Smooth muscle cell of the umbilical artery (primary cell): ENCODE results near the gene LENG9. TPM values are rescaled to one million over a fixed set of nuclear protein-coding genes. Genes with fewer than 3 reads are reported as not detected.

ENCODE experiments used
- total RNA-seq: library from RNA; depleted of rRNA; stranded (reverse); fragments of >200 nt; gene quantifications from 2 replicates; pipeline ENCODE4 v1.2.3, GENCODE V29; 2014

The LENG9 gene
- 7.3 and 9.8 TPM in 2 replicates for total RNA-seq

GRCh38 chr19:54463531-54464043 lies at the start of gene LENG9:
LENG9 (minus strand) TSS chr19:54463778; CDS start chr19:54463526, 252 bp downstream.

GRCh38 chr19:54502518-54503048 lies 39.0 kb upstream of the LENG9 start, which contains the start of gene LAIR2:
LAIR2 (plus strand) TSS chr19:54502831; CDS start chr19:54502919, 88 bp downstream.

GRCh38 chr19:54473071-54473891 lies 9.7 kb upstream of the LENG9 start, which contains the start of gene CDC42EP5:
CDC42EP5 (minus strand) TSS chr19:54473296; CDS start chr19:54465547, 7,749 bp downstream.

GRCh38 chr19:54448774-54449700 lies 14.5 kb downstream of the LENG9 start, which contains the start of gene LENG8:
LENG8 (plus strand) TSS chr19:54449199; CDS start chr19:54451345, 2,146 bp downstream.

GRCh38 chr19:54415208-54415900 lies 48.2 kb downstream of the LENG9 start, which contains the start of gene TTYH1:
TTYH1 (plus strand) TSS chr19:54415464; CDS start chr19:54415553, 89 bp downstream.

Other genes with a start within 250 kb of the LENG9 start
- not detected in 2 replicates for gene LILRB3, start 240.8 kb downstream of the LENG9 start, total RNA-seq
- gene LILRA6, start 221.0 kb downstream of the LENG9 start, total RNA-seq, result not detected in 2 replicates
- not detected in 2 replicates for gene LILRB5, start 206.5 kb downstream of the LENG9 start, total RNA-seq
- not detected in 2 replicates for gene LILRB2, start 182.7 kb downstream of the LENG9 start, total RNA-seq
- not detected in 2 replicates for gene LILRA5, start 150.6 kb downstream of the LENG9 start, total RNA-seq
- not detected in 2 replicates for gene LILRA4, start 124.6 kb downstream of the LENG9 start, total RNA-seq
- gene LAIR1, start 98.8 kb downstream of the LENG9 start, total RNA-seq, result not detected in 2 replicates
- gene TTYH1, start 48.3 kb downstream of the LENG9 start, total RNA-seq, result not detected in 2 replicates
- gene LENG8, start 14.6 kb downstream of the LENG9 start, total RNA-seq, result 42.2 and 107 TPM in 2 replicates
- 7.8 and 11.3 TPM in 2 replicates for gene CDC42EP5, start 9.5 kb upstream of the LENG9 start, total RNA-seq
- gene LAIR2, start 39.1 kb upstream of the LENG9 start, total RNA-seq, result not detected in 2 replicates
- gene LILRA2, start 110.0 kb upstream of the LENG9 start, total RNA-seq, result not detected in 2 replicates
- not detected in 2 replicates for gene LILRA1, start 129.9 kb upstream of the LENG9 start, total RNA-seq
- gene LILRB1, start 166.7 kb upstream of the LENG9 start, total RNA-seq, result not detected in 2 replicates
- gene LILRB4, start 199.2 kb upstream of the LENG9 start, total RNA-seq, result not detected in 2 replicates